Adrenal gland (tissue), 12 donors: ENCODE data around the gene DLG3. TPM values are rescaled to one million over a fixed set of nuclear protein-coding genes. Genes with fewer than 3 reads are reported as not detected.
"Not testable (repeated sequence)": the region's sequence is repeated elsewhere in the genome, so short reads cannot be mapped to it uniquely, and the experiment has no call there.

Source experiments
- DNase-seq, 7 donors: peaks; one replicate each; pipeline ENCODE4 v3.0.0-alpha.2; 2019 to 2020
- H3K27ac ChIP-seq, 5 donors: fragments of 200-600 bp; sonication (generic) in 4 of 5; 1 replicate in 3 of 5; 2 replicates in 2 of 5; pipeline versions ENCODE4 v1.5.1 to v1.8.0; 2016 to 2020; ENCODE audit warnings: mild to moderate bottlenecking in 1 of 5
- H3K27me3 ChIP-seq: fragments of 200-600 bp; 2 replicates; pipeline ENCODE4 v1.8.0; 2021
- H3K36me3 ChIP-seq, 2 donors: fragments of 200-600 bp; replicated peaks in 1 of 2; 1 replicate in 1 of 2; 2 replicates in 1 of 2; pipeline versions ENCODE4 v1.5.1 to v1.8.0; 2018 to 2022
- H3K4me1 ChIP-seq, 2 donors: fragments of 200-600 bp; replicated peaks in 1 of 2; 1 replicate in 1 of 2; 2 replicates in 1 of 2; pipeline versions ENCODE4 v1.5.1 to v1.8.0; 2018 to 2021
- H3K4me3 ChIP-seq, 4 donors: fragments of 200-600 bp; sonication (generic) in 3 of 4; one replicate each; pipeline ENCODE4 v1.5.1; 2016 to 2018
- H3K9me3 ChIP-seq, 3 donors: fragments of 200-600 bp; sonication (generic) in 1 of 3; replicated peaks in 1 of 3; 1 replicate in 2 of 3; 2 replicates in 1 of 3; pipeline versions ENCODE4 v1.5.1 to v1.8.0; 2016 to 2021
- CTCF ChIP-seq, 6 experiments: fragments of 450-650 bp in 4 of 6; fragments of 200-600 bp in 2 of 6; sonication (generic) in 1 of 6; IDR thresholded peaks; 1 replicate in 5 of 6; 2 replicates in 1 of 6; pipeline versions ENCODE4 v1.5.1 to v1.8.0; 2016 to 2021; ENCODE audit warnings: antibody characterized with exemption in 6 of 6, mild to moderate bottlenecking in 2 of 6, moderate library complexity in 1 of 6
- POLR2A ChIP-seq, 2 donors: fragments of 450-650 bp; IDR thresholded peaks; one replicate each; pipeline ENCODE4 v1.6.1; 2017; ENCODE audit warnings: antibody characterized with exemption in 2 of 2, mild to moderate bottlenecking in 2 of 2, moderate library complexity in 1 of 2
- WGBS, 4 donors: extraction: QIAGEN DNeasy Blood & Tissue Kit in 2 of 4; methylation state at CpG; one replicate each; pipeline versions ENCODE4 v1.1.5 to v1.1.7; 2013 to 2017; 5-methylcytosine and 5-hydroxymethylcytosine counted together
- intact Hi-C, 2 donors: fragments of 100-400 bp; cut with DNase I; formaldehyde crosslinking; loops; one replicate each; pipeline versions ENCODE4 v1.14.1 to v1.15.0; 2022 to 2023
- polyA plus RNA-seq, 3 donors: library from polyadenylated mRNA; stranded (reverse); fragments of 200-250 nt in 2 of 3; fragments of 350-450 nt in 1 of 3; fragmentation: Illumina TruSeq in 1 of 3; extraction: RNeasy Lipid Tissue Mini Kit (QIAGEN cat#74804) in 1 of 3; gene quantifications; one replicate each; pipeline ENCODE4 v1.2.3, GENCODE V29; 2013 to 2014
- total RNA-seq, 9 donors: library from RNA; depleted of rRNA in 4 of 9; stranded (reverse); fragments of >200 nt in 4 of 9; fragments of 120-200 nt in 1 of 9; fragmentation: NEBNext Ultra II Directional in 1 of 9; extraction: Animal tissue kit (Norgen Biotek cat#: 25700) in 1 of 9; gene quantifications; one replicate each; pipeline versions ENCODE4 v1.1.0 to v1.2.4, GENCODE V29; 2013 to 2023
- donor health status: healthy with polysubstance abuse.
- donor health status: Bipolar disorder and iron deficiency.
- donor health status: DM: yes; HTN: yes; CAD: no.
- donor health status: DM: no; HTN: no; CAD: no.
- donor health status: DM: no; HTN: no; CAD: no.
- donor health status: DM: yes; HTN: yes; CAD: no.

DLG3 gene
- total and polyA plus RNA-seq, 12 donors, result 5.5 to 33.7 (median 8.5) TPM

- no peaks in the 10 kb centered on the region for H3K4me1 ChIP-seq
- 55 to 76% (median 64%) methylated on average over 3 to 4 of the region's 4 CpGs for WGBS, 4 donors
- H3K27me3 ChIP-seq, result peaks cover 15% of the 10 kb centered on the region
- no peak overlapping the region for H3K27ac ChIP-seq
- TF ChIP-seq POLR2A (IDR thresholded peaks at IDR 0.05), result no peak
- no peak for DNase-seq
- intact Hi-C loops, result no loop called here
- no peak overlapping the region for H3K4me3 ChIP-seq
- H3K36me3 ChIP-seq, result no peaks in the 10 kb centered on the region
- H3K9me3 ChIP-seq, result no peaks in the 10 kb centered on the region
Measured at GRCh38 chrX:70509078-70509477, 64.4 kb downstream of the DLG3 start.

- H3K27ac ChIP-seq, intact Hi-C loops, DNase-seq, H3K4me1 ChIP-seq, H3K36me3 ChIP-seq, H3K4me3 ChIP-seq, H3K27me3 ChIP-seq, H3K9me3 ChIP-seq: not testable (repeated sequence)
- WGBS, 4 donors, result 85 to 94% (median 90%) methylated on average over 4 of the region's 4 CpGs
Measured at GRCh38 chrX:70515270-70515669, 70.6 kb downstream of the DLG3 start.

- intact Hi-C loops, H3K27ac ChIP-seq, H3K36me3 ChIP-seq, DNase-seq, H3K4me1 ChIP-seq, H3K9me3 ChIP-seq, H3K27me3 ChIP-seq, H3K4me3 ChIP-seq: not testable (repeated sequence)
- WGBS, 4 donors, result 50 to 83% (median 65%) methylated on average over 1 of the region's 1 CpG
Measured at GRCh38 chrX:70515692-70516091, 71.1 kb downstream of the DLG3 start.

GRCh38 chrX:70525733-70526132, 81.1 kb downstream of the DLG3 start:
- Histone ChIP-seq H3K9me3 (no peaks in the 10 kb centered on the region), H3K36me3 (no peaks in the 10 kb centered on the region), H3K4me1 (no peaks in the 10 kb centered on the region), H3K4me3 (no peak overlapping the region), H3K27me3 (peaks cover 26% of the 10 kb centered on the region), H3K27ac (no peak overlapping the region)
- intact Hi-C loops, result no loop called here
- DNase-seq, result peak in 6 of 7 donors; percentile 21 to 49 (median 38)
- TF ChIP-seq CTCF (IDR thresholded peaks at IDR 0.05) (no peak), POLR2A (IDR thresholded peaks at IDR 0.05) (no peak)
- 37 to 64% (median 51%) methylated on average over 3 to 8 of the region's 8 CpGs for WGBS, 4 donors

- Histone ChIP-seq H3K27ac (no peak overlapping the region), H3K36me3 (no peaks in the 10 kb centered on the region), H3K27me3 (peaks cover 14% of the 10 kb centered on the region), H3K4me1 (no peaks in the 10 kb centered on the region), H3K9me3 (no peaks in the 10 kb centered on the region), H3K4me3 (no peak overlapping the region)
- DNase-seq, result no peak
- intact Hi-C loops, result no loop called here
- TF ChIP-seq CTCF (IDR thresholded peaks at IDR 0.05) (no peak), POLR2A (IDR thresholded peaks at IDR 0.05) (no peak)
Measured at GRCh38 chrX:70527053-70527452, 82.4 kb downstream of the DLG3 start.

GRCh38 chrX:70527610-70528345, 83.1 kb downstream of the DLG3 start:
- TF ChIP-seq POLR2A (IDR thresholded peaks at IDR 0.05) (no peak), CTCF (IDR thresholded peaks at IDR 0.05) (no peak)
- 50 to 80% (median 66%) methylated on average over 3 of the region's 3 CpGs for WGBS, 4 donors
- H3K27me3 ChIP-seq, result peaks cover 14% of the 10 kb centered on the region
- no peak overlapping the region for H3K4me3 ChIP-seq
- H3K27ac ChIP-seq, result no peak overlapping the region
- H3K36me3 ChIP-seq, result no peaks in the 10 kb centered on the region
- intact Hi-C loops, result no loop called here
- DNase-seq, result no peak
- H3K9me3 ChIP-seq, result no peaks in the 10 kb centered on the region
- H3K4me1 ChIP-seq, result no peaks in the 10 kb centered on the region
